GM04504 (cell line): ENCODE results near the gene JAG1.

ENCODE experiments used
- DNase-seq: peaks from one replicate; pipeline ENCODE4 v3.0.0-alpha.2; 2012; ENCODE audit warnings: low read depth

JAG1 gene

GRCh38 chr20:10667560-10668167 lies 6.1 kb downstream of the JAG1 start:
- no peak for DNase-seq

DNA sequence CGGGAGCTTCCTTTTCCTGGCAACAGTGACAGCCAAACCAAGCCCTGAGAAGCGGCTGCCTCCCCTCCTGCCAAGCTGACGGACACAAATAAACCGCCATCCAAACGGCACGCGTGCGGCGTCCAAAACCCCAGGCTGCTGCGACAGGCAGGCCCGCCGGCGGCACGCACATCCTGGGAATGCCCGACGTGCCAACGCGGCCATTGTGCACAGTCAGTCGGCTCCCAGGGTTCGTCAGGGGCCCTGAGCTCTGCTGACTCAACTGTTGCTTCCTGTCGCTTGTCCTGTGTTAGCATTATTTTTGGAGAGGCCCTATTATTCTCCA lies 6.8 kb downstream of the JAG1 start:
- DNase-seq, result no peak

DNA sequence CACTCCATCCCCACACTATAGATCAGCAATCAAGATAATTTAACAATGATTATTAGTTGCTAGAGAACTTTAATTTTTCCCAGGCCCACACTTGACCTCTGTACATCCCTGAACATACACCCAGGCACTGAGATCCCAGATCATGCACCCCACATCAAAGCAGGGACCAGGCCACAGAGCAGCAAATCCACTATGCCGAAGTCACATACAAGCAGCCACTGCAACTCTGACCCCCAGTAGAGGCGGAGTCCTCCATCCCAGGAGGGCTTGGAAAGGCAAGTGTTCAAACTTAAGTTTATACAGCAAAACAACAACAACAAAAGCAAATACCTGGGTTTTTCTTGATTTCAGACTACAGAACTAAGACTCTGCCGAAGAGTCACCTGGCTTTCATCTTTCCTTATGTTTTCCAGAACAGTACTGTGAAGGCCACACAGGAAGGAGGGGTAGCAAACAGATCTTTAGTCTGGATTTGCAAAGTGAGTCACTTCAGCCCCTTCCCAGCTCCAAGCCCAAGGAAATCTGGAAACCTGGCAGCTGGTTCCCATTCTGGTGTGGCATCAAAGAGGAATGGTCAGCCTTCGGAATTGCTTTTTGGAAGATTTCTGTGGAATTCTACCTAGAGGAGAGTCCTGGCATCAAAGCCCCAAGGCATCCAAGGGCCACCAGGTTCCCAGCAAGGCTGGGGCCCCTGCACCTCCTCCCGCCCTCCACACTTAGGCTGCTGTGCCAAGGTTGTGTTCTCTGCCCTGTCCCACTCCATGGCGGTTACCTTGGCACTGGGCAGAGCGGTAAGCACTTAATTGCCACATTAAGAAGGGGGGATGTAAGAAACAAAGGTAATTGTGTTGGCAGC lies 7.3 kb downstream of the JAG1 start:
- DNase-seq, result no peak

GRCh38 chr20:10665791-10666190 lies 8.0 kb downstream of the JAG1 start:
- no peak for DNase-seq

DNA sequence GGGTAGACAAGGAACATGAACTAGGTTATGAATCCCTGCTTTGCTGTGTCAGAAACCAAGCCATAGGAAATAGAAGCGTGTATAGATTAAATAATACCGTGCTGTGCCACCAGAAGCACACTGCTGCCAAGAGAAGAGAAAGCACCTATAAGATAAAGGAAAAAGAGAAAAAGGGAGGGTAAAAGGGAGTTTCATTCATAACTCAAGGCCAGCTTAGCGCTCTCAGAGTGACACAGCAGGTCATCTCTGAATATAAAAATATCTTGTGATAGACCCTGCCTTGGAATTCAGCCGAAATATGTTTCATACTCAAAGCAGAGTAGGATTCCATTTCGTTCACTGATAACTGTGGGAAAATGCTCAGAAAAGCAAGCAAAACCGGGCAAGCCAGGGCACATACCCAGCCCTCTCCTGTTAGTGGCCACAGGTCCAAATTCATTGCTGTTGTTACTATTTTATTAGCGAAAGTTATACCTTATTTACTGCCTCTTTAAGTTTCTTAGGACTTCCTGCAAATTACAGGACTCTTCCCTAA lies 8.7 kb downstream of the JAG1 start:
- DNase-seq, result no peak

DNA sequence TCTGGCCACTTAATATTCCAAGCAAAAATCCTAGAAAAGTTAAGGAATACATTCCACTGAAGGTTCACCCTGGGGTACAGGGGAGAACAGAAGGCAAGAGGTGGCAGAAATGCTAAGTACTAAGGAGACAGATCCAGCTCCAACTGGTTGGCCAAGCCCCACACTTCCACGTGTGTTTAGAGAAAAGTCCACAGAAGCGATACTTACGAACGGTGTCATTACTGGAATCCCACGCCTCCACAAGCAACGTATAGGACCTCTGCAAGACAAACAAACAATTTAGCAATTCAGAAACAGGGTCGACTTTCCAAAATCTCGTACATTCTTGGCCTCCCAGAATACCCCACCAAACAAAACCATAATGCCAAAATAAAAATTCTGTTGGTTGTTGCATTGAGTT lies 10.0 kb downstream of the JAG1 start:
- DNase-seq, result no peak

GRCh38 chr20:10662661-10663458 lies 10.9 kb downstream of the JAG1 start:
- no peak for DNase-seq

GRCh38 chr20:10662151-10662550 lies 11.6 kb downstream of the JAG1 start:
- no peak for DNase-seq

GRCh38 chr20:10661261-10661660 lies 12.5 kb downstream of the JAG1 start:
- DNase-seq, result no peak

DNA sequence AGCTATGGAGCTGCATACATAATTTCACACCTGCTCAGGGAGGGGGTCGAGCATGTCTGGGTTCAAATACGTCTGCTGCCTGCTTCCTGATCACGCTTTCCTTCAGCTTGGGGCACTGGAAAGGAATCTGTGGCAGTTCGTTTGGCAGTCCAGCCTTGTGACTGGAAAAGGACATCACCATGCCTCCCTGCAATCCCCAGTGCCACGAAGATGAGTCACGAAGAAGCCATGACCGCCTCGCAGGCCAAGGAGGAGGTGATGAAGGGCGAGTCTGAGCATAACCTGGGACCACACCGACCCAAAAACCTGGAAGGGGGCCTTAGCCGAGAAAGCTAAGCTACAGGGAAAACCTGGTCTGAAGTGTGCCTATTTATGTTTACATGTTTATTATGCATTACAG lies 13.1 kb downstream of the JAG1 start:
- DNase-seq, result no peak

GRCh38 chr20:10659651-10660601 lies 13.9 kb downstream of the JAG1 start:
- DNase-seq, result no peak

GRCh38 chr20:10658876-10659632 lies 14.7 kb downstream of the JAG1 start:
- no peak for DNase-seq

DNA sequence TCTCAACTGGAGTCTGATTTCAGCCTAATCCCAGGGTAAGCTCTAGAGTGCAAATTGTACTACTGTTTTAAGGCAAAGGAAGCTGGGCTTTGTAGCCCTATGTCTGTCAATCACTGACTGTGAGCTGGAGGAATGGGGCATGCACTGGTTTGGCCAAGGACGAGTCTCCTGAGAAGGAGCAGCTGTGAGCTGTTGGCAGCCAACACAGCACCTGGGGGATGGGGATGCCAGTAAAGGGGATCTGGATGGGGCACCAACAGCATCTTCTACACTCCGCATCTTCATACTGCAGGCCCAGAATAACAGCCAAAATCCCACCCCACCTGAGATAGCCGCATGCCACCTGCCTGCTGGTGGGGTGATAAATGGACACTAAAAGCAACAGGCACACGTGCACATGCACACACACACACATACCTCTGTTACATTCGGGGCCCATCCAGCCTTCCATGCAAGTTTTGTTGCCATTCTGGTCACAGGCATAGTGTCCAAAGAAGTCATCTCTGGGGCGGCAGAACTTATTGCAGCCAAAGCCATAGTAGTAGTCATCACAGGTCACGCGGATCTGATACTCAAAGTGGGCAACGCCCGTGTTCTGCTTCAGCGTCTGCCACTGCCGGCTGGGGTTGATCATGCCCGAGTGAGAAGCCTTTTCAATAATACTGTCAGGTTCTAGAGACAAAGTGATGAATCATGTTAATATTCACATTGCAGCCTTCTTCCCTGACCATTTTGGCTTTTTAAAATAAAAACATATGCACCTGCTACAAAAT lies 15.6 kb downstream of the JAG1 start:
- DNase-seq, result no peak

DNA sequence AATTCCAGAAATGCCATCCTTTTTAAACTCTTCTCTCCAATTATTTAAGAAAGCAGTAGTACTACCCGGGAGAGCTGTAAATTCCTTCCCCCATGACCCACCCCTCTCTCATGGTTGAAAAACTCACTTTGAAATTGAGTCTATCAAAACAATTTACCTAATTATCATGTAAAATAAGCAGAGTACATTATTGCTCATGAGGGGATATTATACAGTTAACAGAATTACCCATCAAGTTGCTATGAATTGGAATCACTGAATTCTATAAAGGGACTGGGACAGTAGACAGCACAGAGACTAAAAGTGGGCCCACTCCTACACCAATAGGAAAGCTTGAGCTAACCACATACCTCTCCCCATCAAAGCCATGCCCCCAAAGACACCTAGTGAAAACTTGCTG lies 16.3 kb downstream of the JAG1 start:
- DNase-seq, result no peak

GRCh38 chr20:10655720-10656669 lies 17.8 kb downstream of the JAG1 start:
- no peak for DNase-seq

GRCh38 chr20:10654630-10655029 lies 19.2 kb downstream of the JAG1 start:
- DNase-seq, result no peak

DNA sequence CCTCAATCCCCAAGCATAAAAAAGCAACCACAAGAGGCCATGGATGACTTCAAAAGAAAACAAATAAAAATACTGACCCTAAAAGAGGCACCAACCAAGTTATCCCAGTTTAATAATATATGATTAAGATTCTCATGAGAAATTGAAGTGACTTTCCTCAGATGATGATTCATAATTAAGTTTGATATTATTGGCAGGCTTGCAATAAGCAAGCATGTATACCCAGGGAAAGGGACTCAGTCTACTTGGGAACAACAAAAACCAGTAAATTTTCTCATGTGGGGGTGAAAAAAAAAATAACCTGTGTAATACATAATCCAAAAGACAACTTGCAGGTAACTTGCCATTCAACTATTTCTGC lies 19.6 kb downstream of the JAG1 start:
- no peak for DNase-seq

DNA sequence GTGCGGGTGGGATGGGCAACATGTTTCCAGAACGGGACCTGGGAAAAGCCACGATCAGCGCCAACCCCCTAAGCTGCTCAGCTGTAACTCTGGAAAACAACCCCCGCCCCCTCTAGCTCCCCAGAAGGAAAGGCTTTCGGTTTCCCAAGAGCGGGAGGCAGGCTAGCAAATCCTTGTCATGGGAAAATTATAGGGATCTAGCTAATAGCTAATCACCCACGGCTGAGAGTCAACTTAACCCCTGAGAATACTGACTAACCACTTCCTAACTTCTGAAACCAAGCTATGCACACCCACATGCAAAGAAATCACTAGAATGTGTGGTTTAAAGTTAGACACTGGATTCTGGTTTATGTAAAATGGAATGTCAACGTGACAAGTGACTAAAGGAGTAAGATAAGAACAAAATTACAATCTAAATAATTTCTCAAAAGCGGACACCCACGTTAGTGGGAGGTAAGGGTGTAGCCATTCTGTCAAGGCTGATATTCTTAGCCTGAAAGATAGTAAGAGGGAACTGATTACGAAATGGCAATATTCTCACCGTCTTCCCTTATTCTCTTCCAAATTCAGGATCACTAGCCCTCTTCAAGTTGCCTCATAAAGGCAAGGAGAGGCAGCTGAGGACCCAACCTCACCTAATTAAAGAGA lies 20.1 kb downstream of the JAG1 start:
- DNase-seq, result peak; percentile 51
